ENCODE measurements around the gene CLIC4.

DNA sequence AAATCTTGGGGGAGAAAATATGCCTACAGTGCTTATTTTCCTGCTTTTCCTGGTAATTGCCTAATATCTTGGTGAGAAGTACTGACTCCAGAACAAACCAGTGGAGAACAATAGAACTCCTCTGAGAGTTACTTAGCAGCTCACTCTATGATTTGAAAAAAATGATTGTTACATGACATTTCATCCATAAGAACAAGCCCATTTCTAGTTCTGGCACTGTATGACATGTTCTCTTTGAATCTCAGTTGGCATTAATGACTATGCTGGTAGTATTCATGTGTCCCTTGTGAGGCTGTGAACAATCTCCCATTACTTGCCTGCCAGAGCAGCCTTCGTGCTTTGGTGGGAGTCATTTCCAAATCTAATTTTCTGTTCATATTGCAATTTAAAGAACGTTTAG lies 58.0 kb downstream of the CLIC4 start:
- TF ChIP-seq, protein P1, sequence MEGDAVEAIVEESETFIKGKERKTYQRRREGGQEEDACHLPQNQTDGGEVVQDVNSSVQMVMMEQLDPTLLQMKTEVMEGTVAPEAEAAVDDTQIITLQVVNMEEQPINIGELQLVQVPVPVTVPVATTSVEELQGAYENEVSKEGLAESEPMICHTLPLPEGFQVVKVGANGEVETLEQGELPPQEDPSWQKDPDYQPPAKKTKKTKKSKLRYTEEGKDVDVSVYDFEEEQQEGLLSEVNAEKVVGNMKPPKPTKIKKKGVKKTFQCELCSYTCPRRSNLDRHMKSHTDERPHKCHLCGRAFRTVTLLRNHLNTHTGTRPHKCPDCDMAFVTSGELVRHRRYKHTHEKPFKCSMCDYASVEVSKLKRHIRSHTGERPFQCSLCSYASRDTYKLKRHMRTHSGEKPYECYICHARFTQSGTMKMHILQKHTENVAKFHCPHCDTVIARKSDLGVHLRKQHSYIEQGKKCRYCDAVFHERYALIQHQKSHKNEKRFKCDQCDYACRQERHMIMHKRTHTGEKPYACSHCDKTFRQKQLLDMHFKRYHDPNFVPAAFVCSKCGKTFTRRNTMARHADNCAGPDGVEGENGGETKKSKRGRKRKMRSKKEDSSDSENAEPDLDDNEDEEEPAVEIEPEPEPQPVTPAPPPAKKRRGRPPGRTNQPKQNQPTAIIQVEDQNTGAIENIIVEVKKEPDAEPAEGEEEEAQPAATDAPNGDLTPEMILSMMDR (IDR thresholded peaks at IDR 0.05 in 4 of 5, conservative IDR thresholded peaks at IDR 0.05 in 1 of 5) = no peak
- no peak for TF ChIP-seq POLR2A (IDR thresholded peaks at IDR 0.05)
